Measurements from ENCODE around the gene NEK11. TPM values are rescaled to one million over a fixed set of nuclear protein-coding genes. Genes with fewer than 3 reads are reported as not detected.

NEK11 gene, protein sequence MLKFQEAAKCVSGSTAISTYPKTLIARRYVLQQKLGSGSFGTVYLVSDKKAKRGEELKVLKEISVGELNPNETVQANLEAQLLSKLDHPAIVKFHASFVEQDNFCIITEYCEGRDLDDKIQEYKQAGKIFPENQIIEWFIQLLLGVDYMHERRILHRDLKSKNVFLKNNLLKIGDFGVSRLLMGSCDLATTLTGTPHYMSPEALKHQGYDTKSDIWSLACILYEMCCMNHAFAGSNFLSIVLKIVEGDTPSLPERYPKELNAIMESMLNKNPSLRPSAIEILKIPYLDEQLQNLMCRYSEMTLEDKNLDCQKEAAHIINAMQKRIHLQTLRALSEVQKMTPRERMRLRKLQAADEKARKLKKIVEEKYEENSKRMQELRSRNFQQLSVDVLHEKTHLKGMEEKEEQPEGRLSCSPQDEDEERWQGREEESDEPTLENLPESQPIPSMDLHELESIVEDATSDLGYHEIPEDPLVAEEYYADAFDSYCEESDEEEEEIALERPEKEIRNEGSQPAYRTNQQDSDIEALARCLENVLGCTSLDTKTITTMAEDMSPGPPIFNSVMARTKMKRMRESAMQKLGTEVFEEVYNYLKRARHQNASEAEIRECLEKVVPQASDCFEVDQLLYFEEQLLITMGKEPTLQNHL
- 1 to 10 TPM; 6.5 to 9.8 (median 8.2) TPM for polyA plus RNA-seq (ENCODE audit: insufficient read length in 10 of 10)
- long read RNA-seq, donor 1, result 0 reads
- long read RNA-seq, donor 2, result 0 reads
- long read RNA-seq, donor 3, result 0 reads
- long read RNA-seq, donor 4, result 0 reads
- long read RNA-seq, donor 5, result 0 reads
- long read RNA-seq, donor 6, result 0 reads
- long read RNA-seq, donor 7, result 0 reads
- long read RNA-seq, donor 8, result 0 reads
- long read RNA-seq, donor 9, result 0 reads

DNA sequence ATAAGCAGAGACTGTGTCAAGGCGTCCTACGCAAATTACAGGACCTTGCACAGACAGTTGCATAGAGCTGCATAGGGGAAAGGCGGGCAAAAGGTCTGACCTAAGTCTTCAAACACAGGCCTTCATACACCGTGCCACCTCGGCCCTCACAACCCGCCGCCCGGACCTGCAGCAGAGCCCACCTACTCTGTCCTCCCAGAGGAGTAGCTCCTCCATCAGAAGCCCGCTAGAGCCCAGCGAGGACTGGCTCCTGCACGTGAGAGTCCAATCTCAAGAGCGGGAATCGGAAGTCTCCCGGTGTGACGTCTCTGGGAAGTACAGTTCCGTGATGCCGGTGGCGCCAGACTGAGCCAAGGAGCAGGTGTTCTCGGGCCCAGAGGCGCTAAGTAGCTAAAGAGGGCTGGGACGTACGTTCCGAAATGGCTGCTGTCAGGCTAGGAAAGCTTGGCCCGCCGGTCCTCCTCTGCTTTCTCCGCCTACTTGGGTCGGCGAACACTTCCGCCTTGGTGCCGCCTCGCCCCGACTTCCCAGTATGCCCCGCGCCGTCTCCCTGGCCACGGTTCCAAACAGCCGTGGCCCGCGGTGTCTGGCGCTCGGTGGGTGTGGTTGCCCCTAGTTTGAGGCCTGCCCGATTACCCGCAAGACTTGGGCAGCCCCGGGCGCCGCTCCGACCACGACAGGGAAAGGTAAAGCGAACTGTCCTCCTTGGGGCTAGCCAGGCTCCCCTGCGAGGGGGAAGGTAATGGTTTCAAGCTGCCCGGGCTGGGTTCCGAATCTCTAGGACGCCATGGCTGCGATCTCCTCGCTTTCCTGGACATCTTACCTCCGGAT, at the start of gene NEK11, which contains the start of gene ASTE1:
NEK11 (plus strand) TSS at position 557 of the 831 bp plus-strand sequence. CDS start 2,832 bp downstream, outside the sequence.
ASTE1 (minus strand) TSS at position 505 of the 831 bp plus-strand sequence. CDS start 1,519 bp downstream, outside the sequence.
- DNase-seq, result peak; percentile 84 to 97 (median 91)

DNA sequence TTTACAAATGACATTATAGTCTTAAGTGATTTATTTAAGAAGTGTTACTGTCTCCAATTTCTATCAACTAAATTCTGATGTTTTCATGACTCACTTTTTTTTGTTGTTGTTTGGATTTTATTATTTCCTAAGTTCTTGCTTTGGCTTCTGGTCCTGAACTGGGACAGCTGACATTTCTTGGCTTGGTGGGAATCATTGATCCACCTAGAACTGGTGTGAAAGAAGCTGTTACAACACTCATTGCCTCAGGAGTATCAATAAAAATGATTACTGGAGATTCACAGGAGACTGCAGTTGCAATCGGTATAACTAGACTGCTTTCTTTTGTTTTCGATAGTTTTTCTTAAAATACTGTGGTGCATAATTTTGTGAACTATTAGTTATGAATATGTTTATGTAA, 47.6 kb upstream of the NEK11 start:
- DNase-seq, result peak in 2 of 3 donors; percentile 10 to 26

DNA sequence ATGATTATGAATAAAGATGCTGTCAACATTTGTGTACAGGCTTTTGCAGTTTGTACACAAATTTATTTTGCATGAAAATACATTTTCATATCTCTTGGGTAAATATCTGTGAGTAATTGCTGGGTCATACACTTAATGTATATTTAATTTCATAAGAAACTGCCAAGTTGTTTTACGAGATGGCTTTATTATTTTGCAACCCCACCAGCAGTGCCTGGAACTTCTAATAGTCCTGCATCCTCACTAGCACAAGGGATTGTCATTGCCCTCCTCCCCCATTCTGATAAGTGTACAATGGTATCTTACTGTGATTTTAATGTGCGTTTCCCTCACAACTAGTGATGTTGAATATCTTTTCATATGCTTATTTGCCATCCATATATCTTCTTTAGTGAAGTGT, 45.2 kb upstream of the NEK11 start:
- no peak for DNase-seq

DNA sequence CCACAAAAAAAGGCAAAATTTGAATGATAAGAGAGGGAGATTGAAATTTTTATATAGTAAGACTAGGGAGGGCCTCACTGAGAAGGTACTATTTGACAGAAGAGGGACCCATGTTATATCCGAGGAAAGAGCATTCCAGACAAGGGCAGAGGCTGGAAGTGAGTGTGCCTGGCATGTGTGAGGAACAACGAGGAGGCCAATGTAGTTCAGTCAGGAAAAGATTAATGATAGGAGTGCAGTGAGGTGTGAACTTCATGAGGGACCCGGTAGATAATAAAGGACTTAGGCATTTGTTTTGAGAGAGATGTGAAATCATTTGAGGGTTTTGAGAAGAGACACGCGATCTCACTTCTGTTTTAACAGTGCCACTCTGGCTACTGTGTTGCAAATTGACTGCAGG, 36.4 kb upstream of the NEK11 start:
- no peak for DNase-seq

DNA sequence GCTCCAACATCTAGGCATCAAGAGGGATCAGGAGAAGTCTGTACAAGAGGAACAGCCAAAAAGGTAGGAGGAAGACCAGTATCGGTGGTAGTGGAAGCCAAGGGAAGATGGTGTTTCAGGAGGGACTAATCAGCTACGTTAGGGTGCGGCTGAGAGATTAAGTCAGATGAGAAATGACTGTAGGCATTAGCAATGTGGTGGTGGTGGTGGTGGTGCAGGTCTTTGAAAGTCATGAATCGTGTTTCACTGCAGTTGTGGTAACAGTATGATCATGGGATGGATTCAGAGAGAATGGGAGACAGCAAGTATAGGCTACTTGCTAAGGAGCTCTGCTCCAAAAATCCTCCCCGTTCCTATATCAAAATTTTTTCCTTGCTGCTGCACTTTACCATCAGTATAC, 35.6 kb upstream of the NEK11 start:
- DNase-seq, result no peak

DNA sequence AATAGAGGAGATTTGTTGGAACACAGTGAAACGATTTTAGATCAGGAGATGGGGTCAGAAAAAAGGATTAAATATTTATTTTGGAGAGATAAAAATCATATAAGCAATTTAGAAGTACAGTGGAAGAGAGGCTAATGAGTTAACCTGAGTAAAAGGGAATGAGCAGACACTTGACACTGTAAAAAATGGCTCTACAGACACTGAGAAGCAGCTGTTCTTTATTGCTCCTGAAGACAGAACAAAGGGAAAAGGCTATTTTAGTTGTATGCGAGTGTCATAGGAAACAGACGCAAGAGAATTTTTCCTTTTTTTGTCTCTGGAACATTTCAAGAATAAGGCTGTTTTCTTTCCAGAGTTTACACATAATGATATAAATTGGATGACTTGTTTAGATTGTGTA, 34.3 kb upstream of the NEK11 start:
- no peak for DNase-seq

DNA sequence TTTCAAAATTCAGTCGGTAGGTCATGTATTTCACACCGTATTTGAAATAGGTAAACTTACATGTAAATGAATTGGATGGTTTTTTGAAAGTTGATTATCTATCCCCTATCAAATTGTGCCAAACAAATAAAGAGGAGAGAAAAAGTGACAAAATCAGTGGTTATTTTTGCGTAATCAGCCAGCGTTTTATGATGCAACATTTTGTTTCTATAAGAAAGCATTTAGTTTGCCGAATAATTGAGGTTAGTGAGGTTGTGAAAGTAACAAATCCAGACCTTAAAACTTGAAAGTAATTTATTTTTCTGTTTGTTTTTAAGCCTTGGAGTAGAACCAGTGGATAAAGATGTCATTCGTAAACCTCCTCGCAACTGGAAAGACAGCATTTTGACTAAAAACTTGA, 29.4 kb upstream of the NEK11 start:
- no peak for DNase-seq

DNA sequence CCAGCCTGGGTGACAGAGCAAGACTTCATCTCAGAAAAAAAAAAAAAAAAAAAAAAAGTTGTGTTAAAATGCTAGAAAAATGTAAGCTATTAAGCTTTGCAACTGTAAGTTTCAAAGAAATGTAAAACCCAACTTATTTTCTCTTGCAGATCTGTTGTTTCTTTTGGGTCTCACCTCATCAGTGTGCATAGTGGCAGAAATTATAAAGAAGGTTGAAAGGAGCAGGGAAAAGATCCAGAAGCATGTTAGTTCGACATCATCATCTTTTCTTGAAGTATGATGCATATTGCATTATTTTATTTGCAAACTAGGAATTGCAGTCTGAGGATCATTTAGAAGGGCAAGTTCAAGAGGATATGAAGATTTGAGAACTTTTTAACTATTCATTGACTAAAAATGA, 25.6 kb upstream of the NEK11 start:
- DNase-seq, result no peak

DNA sequence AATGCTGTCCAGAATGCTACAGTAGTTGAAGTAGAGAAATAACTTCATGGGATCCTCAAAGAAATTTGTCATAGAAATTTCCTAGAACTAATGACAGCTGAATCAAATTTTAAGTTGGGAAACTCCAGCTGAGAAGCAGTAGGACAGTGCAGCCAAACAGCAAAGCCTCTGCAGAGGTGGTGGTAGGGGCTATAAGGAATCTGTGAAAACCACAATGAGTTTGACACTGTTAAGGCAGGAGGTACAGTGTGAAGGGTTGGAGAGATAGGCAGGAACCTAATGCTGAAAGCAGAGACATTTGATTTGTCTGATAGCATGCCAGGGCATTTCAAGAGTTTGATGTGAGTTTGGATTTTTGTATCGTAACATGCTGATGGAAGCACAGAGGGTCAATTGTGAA, 22.1 kb upstream of the NEK11 start:
- no peak for DNase-seq

DNA sequence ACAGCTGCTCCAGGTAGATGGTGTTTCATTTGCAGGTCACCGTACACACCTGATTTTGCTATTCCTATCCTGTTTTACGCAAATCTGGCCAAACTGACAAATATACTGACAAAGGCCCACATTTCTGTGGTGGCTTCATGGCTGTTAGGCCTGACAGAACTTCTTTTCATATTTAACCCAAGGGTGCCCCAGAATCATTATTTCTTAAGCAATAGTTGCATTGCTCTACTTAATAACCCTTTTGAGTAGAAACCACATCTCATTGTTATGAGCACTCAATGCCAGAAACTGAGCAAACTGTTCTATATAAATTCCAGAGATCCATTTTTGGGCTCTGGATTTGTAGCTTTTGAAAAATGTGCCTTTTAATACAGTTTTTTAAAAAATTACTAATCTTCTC, 19.4 kb upstream of the NEK11 start:
- no peak for DNase-seq

DNA sequence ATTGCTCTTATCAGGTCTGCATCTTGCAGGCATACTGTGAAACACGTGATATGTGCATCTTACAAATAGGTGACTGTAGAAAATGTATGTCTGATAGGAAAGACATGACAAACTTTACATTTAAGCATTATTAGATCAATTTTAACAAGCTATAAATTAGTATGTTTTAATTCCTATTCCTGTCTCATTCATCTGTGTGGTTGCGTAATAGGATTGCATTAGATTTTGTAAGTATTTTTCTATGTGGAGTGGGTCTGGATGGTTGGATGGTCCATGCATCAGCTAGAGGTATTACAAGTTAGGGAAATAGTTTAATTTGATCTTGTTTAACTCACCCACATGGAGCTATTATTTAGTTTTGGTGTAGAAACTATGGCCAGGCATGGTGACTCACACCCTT, 18.9 kb upstream of the NEK11 start:
- DNase-seq, result no peak

DNA sequence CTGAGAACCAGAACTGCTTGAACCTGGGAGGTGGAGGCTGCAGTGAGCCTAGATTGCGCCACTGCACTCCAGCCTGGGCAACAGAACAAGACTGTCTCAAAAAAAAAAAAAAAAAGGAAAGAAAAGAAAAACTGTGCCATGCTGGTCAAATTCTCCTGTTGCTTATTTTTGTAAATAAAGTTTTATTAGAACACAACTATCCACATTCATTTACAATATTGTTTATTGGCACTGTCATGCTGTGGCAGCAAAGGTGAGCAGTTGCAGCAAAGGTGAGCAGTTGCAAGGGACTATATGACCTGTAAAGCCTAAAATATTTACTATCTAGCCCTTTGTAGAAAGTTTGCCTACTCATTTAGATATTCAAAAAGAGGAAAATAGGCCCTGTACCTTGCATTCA, 18.4 kb upstream of the NEK11 start:
- DNase-seq, result no peak

DNA sequence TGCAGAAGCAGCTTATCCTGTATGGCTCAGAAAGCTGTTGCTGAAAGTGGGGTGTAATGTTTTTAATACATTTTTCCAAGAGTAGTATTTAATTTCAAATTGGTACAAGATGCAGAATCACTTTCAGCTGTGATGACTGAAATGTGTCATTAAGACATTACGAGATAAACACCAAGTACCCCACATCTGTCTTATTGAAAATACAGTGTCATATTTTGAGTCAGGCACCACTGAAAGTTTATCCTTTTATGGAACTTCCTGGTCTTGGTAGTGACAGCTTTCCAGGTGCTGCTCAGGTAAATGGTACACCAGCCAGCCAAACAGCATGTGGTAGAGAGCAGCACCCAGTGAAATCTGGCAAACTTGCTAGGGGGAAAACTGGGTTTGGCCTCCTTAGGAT, 17.0 kb upstream of the NEK11 start:
- no peak for DNase-seq

DNA sequence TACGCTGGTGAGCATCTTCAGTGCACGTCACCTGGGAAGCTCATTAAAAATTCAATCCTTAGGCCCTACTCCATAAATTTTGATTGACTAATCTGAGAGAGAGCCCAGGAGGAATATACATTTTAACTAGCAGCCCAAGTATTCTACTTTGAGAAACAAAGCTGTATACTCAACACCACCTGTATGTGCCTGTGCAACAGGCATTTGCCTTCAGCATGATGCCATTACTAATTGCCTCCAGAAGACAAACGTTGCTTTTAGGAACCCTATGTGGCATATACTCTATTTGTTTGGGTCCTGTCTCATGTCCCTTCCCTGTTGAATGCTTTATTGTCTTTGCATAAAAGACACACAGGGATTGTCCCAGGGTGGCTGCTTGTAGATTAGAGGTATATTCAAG, 7.7 kb upstream of the NEK11 start:
- no peak for DNase-seq

DNA sequence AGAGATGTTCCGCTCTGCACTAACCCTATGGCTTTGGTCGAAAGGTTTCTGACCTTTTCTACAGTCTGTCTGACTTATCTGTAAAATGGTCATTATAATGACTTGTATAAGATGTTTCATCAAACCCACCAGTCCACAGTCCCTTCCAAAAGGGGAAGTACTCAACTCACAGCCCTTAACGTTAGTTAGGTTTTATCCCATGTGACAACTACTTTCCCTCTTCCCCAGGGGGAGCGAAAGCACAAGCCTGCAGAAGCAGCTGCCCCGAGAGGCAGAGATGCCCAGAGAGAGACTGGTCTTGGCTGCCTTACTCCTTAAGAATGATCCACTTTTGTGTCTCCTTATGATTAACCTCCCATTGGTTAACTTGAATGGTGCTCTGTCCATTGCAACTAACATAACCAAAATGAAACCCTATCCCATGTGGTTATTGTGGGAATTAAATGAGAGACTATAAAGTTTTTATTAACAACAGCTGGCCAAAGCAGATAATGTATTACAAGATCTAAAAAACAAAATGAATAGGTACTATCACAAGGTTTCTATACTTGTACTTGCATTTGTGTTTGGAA, 6.5 kb upstream of the NEK11 start:
- DNase-seq, result peak in 2 of 3 donors; percentile 2 to 13

DNA sequence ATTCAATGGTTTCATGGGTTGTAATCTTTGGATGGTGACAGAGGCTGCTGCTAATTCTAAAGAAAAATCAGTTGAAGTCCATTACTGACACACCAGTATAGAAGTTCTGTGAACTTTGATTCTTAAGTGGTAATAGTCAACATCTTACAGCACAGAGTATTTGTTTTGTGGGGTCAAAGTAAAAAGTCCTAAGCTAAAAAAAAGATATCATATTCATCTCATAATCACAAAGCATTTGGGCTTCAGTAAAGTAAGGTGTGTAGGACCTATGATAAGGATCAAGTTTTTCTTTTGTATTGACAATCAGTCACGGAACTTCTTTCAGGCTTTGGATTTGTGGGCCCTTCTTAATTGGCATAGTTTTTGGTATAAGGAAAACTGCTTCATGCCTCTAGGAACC, 1.1 kb upstream of the NEK11 start:
- DNase-seq, result no peak

DNA sequence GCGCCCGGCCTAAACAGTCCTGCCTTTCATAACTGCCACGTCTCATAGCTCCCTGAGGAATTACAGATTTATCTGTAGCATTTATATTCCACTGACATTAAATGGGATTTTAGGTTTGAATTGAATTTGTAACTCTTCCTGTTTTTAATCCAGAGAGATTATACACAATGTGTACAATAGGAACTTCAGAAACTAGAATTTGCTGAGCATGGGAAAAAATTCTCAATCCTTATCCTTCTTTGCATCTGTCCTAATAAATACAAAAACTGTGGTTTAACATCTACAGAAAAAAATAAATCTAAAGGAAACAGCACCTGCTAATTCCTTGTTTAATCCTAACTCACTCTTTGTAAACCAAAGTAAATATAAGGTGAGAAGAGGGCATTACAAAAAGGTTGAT, 2.2 kb downstream of the NEK11 start:
- DNase-seq, result no peak

DNA sequence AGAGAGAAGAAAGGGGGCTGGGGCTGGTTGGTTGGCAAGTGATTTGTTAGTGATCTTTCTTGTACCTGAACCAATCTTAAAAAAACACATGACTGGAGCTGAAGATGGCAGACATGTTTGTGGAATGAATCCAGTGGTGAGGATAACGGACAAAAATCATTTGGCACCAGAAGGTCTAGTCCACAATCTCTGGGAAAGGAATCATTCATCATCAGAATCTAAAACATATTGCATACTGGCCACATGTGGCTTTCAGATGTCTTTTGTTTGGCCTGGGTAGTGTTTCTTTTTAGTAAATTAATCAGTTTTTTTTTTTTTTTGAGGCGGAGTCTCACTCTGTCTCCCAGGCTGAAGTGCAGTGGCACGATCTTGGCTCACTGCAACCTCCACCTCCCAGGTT, 5.0 kb downstream of the NEK11 start:
- no peak for DNase-seq

DNA sequence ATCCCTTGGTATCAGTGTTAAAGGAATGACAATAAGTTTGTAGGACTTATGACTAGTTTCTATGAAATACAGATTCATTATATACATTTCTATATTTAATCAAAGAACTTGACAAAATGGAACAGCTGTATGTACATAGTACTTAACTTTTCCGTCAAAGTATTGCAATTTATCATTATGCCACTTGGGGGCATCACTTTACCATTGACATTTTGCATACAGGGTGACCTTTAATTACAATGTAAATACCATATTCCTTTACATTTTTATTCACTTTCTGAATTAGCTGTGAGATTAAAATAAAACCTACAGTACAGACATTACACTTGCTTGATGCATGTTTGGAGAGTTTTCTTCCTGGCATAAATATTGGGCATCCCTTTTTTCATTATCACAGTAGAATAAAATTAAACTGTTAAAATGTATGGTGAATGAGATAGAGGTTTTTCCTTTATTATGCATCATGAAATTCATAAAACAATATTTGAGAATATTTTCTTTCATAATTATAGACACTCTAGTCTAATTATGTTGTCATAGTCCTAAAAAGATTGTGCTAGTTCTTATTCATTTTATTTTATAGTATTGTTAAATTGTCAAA, 6.9 kb downstream of the NEK11 start:
- DNase-seq, result peak; percentile 39 to 57 (median 47)

DNA sequence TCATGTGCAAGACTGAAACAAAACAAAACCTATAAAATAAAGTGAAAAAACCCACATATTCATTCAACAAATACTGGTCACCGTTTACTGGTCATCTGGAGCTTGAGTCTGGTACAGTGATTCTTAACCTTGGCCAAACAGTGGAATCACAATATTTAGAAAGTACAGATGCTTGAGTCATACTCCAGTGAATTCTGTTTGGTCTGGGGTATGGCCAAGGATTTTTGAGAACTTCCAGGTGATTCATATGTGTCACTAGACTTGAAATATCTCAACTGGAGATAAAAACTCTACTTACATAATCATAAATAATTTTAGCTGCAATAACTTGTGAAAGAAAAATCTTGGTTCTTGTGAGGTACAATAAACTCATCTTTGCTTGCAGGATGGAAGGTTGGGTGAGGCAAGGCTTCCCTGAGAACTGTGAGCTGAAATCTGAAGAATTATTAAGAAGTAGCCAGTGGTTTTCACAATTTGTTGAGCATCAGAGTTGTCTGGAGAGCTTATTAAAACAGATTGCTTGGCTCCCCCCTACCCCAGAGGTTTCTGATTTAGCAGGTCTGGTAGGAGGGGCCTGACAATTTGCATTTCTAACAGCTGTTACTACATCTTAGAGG, 9.6 kb downstream of the NEK11 start:
- no peak for DNase-seq

DNA sequence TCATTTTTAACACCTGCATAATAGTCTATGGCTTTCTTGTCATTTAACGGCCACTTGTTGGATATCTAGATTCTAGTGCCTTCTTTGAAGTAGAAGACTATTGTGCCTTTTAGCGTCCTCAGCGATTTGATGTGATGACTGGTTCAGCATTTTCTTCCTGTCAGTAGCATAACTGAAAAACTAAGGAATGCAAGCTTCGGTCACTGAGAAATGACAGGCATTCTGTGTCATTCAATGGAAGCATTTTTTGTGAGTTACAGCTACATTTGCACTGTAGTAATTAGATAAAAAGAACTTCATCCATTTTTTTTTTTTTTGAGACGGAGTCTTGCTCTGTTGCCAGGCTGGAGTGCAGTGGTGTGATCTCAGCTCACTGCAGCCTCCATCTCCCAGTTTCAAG, 10.3 kb downstream of the NEK11 start:
- no peak for DNase-seq

Measured in muscle of back (tissue), 13 donors.